Measurements from ENCODE around the gene NHLRC3.
"Not testable (repeated sequence)": the region's sequence is repeated elsewhere in the genome, so short reads cannot be mapped to it uniquely, and the experiment has no call there.

Gene NHLRC3

GRCh38 chr13:39037880-39038568, at the start of gene NHLRC3, which contains the start of gene PROSER1:
TSS of gene NHLRC3 (plus strand) at chr13:39038456. CDS start at chr13:39038640, 184 bp downstream.
TSS of gene PROSER1 (minus strand) at chr13:39038089. CDS start at chr13:39037242, 847 bp downstream.
- DNase-seq = peak; percentile 94

DNA sequence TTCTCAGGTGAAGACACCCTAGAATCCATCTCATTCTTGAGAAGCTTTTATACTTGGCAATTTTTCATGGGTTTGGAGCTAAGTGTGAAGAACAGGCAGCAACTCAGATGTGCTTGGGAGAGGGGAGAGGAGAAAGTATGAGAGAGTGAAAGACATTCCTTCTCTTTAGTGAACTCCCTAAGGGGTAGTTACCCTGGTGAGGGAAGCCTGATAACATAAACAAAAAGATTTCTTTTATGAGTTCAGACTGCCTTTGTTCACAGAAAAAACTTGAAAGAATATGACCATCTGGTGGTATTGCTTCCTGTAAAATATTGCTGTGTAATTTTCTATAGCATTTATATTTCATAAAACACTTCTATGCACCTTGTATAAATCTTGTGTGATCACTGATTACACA, 47.6 kb upstream of the NHLRC3 start, which contains the start of gene STOML3:
Gene STOML3 (minus strand): TSS at position 139 of the 400 bp plus-strand sequence. CDS start 110 bp downstream, at position 29.
- no peak for DNase-seq

GRCh38 chr13:38993381-38993780, 44.9 kb upstream of the NHLRC3 start:
- DNase-seq = no peak

DNA sequence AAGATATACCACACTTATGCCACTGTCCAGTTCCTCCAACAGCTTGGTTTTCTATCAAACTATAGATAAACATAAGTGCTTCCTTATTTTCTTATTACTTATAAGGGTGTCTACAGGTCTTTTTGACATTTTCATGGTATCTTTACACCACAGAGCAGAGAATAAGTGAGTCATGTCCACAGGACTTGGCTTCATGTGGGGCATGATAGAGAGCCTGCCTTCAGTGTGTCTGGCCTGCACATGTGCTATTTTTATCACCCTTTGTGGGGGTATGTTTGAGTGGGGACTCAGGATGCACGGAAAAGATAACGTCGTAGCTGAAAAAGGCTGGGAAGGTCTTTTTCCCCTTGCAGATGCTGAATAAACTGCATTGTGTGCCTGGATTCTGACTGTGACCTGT, 39.5 kb upstream of the NHLRC3 start:
- DNase-seq = no peak

- DNase-seq = not testable (repeated sequence)
Measured at GRCh38 chr13:39006371-39007111, 31.7 kb upstream of the NHLRC3 start.

GRCh38 chr13:39012608-39013007, 25.6 kb upstream of the NHLRC3 start:
- no peak for DNase-seq

DNA sequence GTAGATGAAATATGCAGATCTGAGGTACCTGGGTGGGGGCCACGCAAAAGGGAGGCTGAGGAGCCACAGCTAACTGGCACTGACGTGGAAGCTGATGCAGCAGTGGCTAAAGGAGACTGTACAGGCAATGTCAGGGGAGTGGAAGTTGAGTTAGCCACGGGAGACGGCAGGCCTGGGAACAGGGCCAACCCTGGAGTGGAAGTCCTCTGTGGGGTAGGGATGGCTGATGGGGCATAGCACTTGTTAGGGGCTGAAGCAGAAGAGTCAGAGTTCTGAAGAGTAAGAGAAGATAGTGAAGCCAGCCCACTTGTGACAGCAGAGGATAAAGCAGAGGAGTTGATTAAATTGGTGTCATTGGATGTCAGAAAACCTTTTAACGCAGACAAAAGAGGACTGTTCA, 24.8 kb upstream of the NHLRC3 start:
- no peak for DNase-seq

GRCh38 chr13:39016087-39016486, 22.2 kb upstream of the NHLRC3 start:
- DNase-seq = no peak

DNA sequence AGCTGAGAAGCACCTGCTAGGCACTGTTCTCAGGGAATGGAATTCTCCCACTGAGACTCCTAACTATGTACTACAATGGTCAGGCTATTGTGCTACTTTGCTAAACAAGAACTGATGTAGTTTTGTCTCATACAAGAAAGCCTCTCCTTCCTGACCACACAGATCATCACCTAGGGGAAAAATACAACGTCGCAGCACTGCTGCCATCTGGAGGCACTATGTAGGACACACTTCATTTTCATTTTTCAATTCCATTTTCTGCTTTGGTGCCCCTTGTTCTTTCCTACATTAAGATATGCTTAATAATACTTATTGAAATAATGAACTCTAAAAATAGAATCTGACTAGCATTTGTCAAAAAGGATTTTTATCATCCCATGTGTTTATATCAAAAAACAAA, 21.5 kb upstream of the NHLRC3 start:
- no peak for DNase-seq

GRCh38 chr13:39020853-39021462, 17.3 kb upstream of the NHLRC3 start:
- DNase-seq = no peak

DNA sequence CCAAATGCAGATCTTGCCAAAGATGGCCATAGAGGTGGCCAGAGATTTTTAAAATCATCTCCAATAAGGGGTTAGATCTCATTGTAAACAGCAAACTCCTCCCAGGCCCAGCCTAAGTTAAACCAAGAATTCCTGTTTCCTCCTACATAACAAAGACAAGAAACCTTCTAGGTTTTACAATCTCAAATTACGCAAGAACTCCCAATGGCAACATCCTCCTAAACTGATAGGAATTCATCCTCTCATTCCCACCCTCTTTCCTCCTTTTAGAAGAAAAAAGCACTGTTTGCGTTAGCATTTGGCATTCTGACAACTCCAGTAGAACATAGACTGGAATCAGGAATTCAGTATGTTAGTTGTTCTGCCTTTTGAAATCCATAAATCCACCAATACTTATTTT, 14.9 kb upstream of the NHLRC3 start:
- DNase-seq = no peak

DNA sequence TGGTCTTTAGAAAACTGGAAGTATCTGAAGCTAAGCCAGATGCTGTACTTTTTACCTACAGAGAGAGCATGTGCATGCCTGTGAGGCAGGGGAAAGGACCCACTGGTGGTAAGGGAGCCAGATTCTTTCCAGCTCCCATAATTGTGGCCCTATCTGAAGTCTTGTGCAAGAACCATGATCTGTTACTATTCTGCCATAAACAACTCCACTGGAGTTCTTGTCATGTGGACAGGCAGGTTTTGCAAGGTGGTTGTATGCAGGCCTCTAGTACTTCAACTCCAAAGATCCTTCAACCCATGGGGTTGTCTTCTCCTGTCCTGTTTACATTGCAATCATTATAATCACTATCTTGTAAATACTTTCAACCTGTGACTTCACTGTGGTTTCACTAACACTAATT, 14.5 kb upstream of the NHLRC3 start:
- no peak for DNase-seq

DNA sequence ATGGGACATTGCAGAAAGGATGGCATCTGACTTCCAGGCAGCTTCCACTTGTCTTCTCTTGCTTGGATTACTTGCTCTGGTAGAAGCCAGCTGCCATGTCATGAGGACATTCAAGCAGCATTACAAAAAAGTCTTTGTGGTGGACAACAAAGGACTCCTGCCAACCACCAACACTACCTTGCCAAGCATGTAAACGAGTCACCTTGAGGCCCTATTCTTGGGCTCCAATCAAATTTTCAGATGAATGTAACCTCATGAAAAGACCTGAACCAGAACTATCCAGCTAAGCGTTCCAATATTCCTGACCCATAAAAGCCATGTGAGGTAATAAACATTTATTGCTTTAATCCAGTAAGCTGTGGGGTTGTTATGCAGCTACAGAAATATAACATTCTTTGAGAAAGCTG, 12.8 kb upstream of the NHLRC3 start:
- no peak for DNase-seq

- no peak for DNase-seq
Measured at GRCh38 chr13:39032150-39032549, 6.1 kb upstream of the NHLRC3 start.

DNA sequence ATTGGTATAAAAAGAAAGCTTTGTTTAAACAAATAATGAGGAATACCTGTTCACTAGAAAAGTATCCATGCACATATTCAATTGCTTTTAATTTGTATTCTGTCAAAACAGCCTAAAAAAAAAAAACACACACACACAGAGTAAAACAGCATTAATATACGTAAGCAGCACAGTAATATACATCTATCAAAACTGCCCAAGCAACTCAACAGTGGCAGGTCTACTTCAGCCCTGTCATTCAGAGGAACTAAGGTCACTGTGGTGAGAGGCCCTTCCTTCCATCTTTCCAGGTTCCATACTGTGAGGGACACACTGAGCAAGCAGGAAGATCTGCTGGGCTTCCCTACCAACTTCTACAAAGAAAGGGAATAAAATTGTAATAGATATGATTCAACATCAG, 4.2 kb upstream of the NHLRC3 start:
- DNase-seq = no peak

DNA sequence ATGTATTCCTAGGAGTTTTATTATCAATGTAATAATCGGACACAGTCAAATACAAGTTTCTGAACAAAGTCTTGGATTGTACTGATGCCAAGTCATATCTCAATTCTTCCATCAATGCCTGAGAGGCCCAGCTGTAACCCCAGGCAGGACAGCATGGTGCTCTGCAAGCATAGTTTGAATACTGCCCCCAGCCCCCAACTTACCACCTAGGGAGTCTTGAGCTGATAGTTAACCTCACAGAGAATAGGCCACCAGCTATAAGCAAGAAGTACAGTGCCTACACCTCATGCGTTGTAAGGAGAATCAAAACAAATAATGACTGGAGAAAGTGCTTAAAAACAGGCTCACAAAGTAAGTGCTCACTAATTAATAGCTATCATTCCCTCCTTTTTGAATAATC, 3.1 kb upstream of the NHLRC3 start:
- DNase-seq = no peak

- DNase-seq = no peak
Measured at GRCh38 chr13:39035799-39036198, 2.5 kb upstream of the NHLRC3 start.

GRCh38 chr13:39036212-39036611, 2.0 kb upstream of the NHLRC3 start:
- DNase-seq = no peak

DNA sequence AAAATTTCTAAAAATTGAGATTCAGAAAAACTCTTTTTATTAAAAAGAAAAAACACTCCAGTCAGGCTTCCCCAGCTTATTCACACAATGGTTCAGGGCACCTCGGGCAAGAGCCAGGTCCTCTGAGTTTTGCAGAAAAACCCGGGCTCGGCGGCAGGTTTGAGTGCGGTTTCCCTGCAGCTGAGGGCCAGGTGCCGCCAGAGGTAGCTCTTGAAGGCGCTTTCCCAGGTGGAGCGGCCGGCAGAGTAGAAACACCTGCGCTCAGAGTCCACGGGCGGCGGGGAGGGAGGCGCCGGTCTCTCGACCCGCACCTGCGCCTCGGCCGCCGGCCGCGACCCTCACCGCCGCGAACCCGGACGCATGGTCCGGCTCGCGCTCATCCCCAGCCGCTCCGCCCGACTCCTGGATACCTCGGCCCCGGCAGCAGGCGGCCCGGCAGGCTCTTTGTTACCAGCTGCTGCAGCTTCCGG, 811 bp upstream of the NHLRC3 start:
- no peak for DNase-seq

- peak; percentile 48 for DNase-seq
Measured at GRCh38 chr13:39038569-39039030, 344 bp downstream of the NHLRC3 start.

- DNase-seq = peak; percentile 71
Measured at GRCh38 chr13:39039041-39039440, 785 bp downstream of the NHLRC3 start.

GRCh38 chr13:39040206-39040605, 1.9 kb downstream of the NHLRC3 start:
- peak; percentile 72 for DNase-seq

- no peak for DNase-seq
Measured at GRCh38 chr13:39044536-39044935, 6.3 kb downstream of the NHLRC3 start.

DNA sequence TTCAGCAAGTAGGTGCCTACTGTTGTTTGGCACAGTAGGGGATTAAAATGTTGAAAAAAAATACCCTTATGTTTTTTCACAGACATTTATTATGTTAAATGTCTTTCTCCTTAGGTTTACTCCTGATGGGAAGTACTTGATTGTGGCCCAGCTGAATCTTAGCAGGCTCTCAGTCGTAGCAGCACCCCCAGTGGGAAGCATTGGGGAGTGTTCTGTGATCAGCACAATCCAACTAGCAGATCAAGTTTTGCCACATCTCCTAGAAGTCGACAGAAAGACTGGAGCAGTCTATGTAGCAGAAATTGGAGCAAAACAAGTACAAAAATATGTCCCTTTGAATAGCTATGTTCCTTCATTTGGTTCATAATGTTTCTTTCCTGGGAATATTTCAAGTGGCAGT, 9.3 kb downstream of the NHLRC3 start:
- no peak for DNase-seq

Data from suppressor macrophage treated with lipopolysaccharide for 4 hours (primary cell).